Stimulated activated CD8-positive, alpha-beta memory T cell treated with anti-CD3 and anti-CD28 coated beads, Interleukin-2, amount 100 ng/mL, for 48 hours (primary cell): ENCODE data around the gene C11orf21.

Source experiments
- DNase-seq, 2 donors: peaks; one replicate each; pipeline ENCODE4 v3.0.0-alpha.2; 2020; ENCODE audit warnings: low read depth in 2 of 2

C11orf21 gene

GRCh38 chr11:2320568-2321310 lies 19.0 kb upstream of the C11orf21 start:
- DNase-seq: no peak

GRCh38 chr11:2319791-2320472 lies 18.2 kb upstream of the C11orf21 start:
- no peak for DNase-seq

GRCh38 chr11:2318707-2319106 lies 17.0 kb upstream of the C11orf21 start:
- no peak for DNase-seq

GRCh38 chr11:2318123-2318522 lies 16.4 kb upstream of the C11orf21 start:
- no peak for DNase-seq

GRCh38 chr11:2317354-2318050 lies 15.8 kb upstream of the C11orf21 start:
- no peak for DNase-seq

GRCh38 chr11:2316963-2317244 lies 15.2 kb upstream of the C11orf21 start:
- DNase-seq: no peak

- no peak for DNase-seq
Measured at GRCh38 chr11:2316169-2316962, 14.6 kb upstream of the C11orf21 start.

GRCh38 chr11:2315395-2316168 lies 13.9 kb upstream of the C11orf21 start:
- no peak for DNase-seq

- DNase-seq: no peak
Measured at GRCh38 chr11:2314525-2315394, 13.0 kb upstream of the C11orf21 start.

GRCh38 chr11:2314136-2314524 lies 12.4 kb upstream of the C11orf21 start:
- no peak for DNase-seq

- no peak for DNase-seq
Measured at GRCh38 chr11:2313051-2313951, 11.6 kb upstream of the C11orf21 start.

- no peak for DNase-seq
Measured at GRCh38 chr11:2312232-2313042, 10.7 kb upstream of the C11orf21 start.

- no peak for DNase-seq
Measured at GRCh38 chr11:2311353-2312133, 9.8 kb upstream of the C11orf21 start.

GRCh38 chr11:2310786-2311352 lies 9.2 kb upstream of the C11orf21 start:
- DNase-seq: no peak

- no peak for DNase-seq
Measured at GRCh38 chr11:2310073-2310785, 8.5 kb upstream of the C11orf21 start.

- DNase-seq: no peak
Measured at GRCh38 chr11:2309251-2310072, 7.7 kb upstream of the C11orf21 start.
